Memory B cell (primary cell): ENCODE measurements around the gene PAQR5.

Source experiments
- ATAC-seq: fragments of 150-1000 bp; cut with Tn5 transposase; 2 replicates; pipeline ENCODE4 v1.10.0; 2021; ENCODE audit warnings: low read depth, mild to moderate bottlenecking, moderate library complexity
- DNase-seq, 2 donors: peaks; one replicate each; pipeline ENCODE4 v3.0.0; 2022; ENCODE audit warnings: low spot score in 2 of 2
- H3K27ac Mint-ChIP-seq: one replicate; pipeline ENCODE4 v1.8.0; 2022; ENCODE audit warnings: mild to moderate bottlenecking, moderate library complexity, mixed read lengths
- H3K27me3 Mint-ChIP-seq: one replicate; pipeline ENCODE4 v1.8.0; 2022; ENCODE audit warnings: mixed read lengths
- H3K36me3 Mint-ChIP-seq: one replicate; pipeline ENCODE4 v1.8.0; 2022; ENCODE audit warnings: mild to moderate bottlenecking, mixed read lengths
- H3K4me1 Mint-ChIP-seq: one replicate; pipeline ENCODE4 v1.8.0; 2022; ENCODE audit warnings: mixed read lengths
- H3K4me3 Mint-ChIP-seq: one replicate; pipeline ENCODE4 v1.8.0; 2022; ENCODE audit warnings: mild to moderate bottlenecking, moderate library complexity, mixed read lengths
- H3K9me3 Mint-ChIP-seq: one replicate; pipeline ENCODE4 v1.8.0; 2022; ENCODE audit warnings: mixed read lengths

The PAQR5 gene, protein sequence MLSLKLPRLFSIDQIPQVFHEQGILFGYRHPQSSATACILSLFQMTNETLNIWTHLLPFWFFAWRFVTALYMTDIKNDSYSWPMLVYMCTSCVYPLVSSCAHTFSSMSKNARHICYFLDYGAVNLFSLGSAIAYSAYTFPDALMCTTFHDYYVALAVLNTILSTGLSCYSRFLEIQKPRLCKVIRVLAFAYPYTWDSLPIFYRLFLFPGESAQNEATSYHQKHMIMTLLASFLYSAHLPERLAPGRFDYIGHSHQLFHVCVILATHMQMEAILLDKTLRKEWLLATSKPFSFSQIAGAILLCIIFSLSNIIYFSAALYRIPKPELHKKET

DNA sequence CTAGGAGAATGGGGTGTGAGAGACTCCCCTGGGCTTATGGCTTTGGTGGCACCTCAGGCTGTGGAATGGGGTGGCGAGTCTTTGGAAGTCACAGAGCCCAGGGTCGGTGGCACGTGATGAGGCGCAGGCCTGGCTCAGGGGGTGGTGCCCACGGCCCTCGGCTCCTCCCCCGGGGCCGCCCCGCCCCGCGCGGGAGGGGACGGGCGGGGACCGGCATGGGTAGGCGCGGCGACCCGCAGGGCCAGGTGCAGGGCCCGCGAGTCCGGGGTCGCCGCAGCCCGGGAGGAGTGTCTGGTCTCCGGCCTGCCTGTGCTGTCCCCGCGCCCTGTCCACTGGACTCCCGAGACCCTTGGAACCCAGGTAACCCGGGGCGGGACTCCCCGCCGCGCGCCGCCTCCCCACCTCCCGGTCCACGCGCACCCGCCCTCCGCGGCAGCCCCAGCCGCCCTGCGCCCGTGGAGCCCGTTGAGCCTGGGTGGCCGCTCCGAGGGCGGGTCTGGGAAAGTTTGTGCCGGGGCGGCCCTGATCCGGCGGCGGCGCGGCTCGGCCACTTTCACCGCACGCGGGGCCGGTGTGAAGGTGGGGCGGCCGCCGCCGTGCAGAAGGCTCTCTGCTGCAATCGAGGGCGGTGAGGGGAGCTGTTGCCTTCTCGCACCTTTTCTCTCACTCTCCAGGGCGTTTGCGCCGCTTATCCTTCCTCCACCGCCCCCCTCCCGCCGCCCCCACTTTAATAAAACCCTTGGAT, at the start of gene PAQR5:
Gene PAQR5, plus strand, starts transcription at position 216 of the 745 bp plus-strand sequence. CDS start 61,169 bp downstream, outside the sequence.
- peak within 1 kb of the TSS; percentile 57 for H3K4me3 Mint-ChIP-seq
- no peak within 1 kb of the TSS for H3K27ac Mint-ChIP-seq
- no peaks in the 10 kb centered on the region for H3K36me3 Mint-ChIP-seq
- peak; percentile 37 for ATAC-seq
- peaks cover 2% of the 10 kb centered on the region for H3K9me3 Mint-ChIP-seq
- no peaks in the 10 kb centered on the region for H3K4me1 Mint-ChIP-seq
- no peak for DNase-seq
- H3K27me3 Mint-ChIP-seq, result peaks cover 25% of the 10 kb centered on the region

DNA sequence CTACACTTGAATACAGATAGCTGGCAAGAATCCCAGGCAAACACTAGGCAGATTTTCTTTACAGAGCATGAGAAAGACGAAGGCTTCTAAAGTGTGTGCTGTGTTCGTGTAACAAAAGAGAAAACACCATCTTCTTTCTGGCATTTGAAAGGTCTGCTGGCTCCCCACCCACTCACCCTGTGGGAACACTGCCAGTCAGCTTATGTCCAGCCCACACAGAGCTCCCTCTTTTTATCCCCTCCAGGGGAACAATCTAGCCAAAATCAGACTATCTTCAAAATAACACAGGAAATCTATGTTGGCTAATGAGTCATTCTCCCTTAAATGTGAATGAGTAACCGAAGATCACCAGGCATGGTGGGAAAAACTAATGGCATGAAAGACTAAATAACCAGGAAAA, 45.6 kb upstream of the PAQR5 start:
- Mint-ChIP-seq H3K27ac (no peak overlapping the region), H3K27me3 (no peaks in the 10 kb centered on the region), H3K4me3 (no peak overlapping the region), H3K36me3 (peaks cover 2% of the 10 kb centered on the region), H3K4me1 (no peaks in the 10 kb centered on the region), H3K9me3 (no peaks in the 10 kb centered on the region)
- DNase-seq (no peak), ATAC-seq (no peak)

DNA sequence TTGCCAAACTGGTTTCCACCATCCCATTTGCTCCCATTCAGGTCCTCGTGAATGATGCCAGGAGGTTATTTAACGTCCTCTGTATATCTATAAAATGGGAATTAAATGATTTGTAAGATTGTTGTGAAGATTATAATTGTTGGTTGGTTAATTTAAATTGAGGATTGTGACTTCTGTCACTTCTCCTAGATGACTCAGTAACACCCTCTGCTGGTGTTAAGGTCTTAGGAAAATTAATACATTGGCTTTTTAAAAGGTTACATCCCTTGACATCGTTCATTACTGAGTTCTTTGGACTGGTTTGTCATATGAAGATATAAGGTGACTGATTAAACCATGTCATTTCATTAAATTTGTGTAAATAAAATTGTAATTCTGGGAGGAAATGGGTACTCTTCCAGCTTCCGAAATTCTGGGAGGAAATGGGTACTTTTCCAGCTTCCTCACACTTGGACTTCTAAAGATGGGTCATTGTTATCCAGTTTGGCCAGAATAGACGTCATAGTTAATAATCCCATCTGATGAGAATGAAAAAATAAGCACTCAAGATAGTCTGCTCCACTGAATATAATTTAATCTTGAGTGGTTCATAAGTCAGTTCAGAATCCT, 33.3 kb upstream of the PAQR5 start:
- Mint-ChIP-seq H3K36me3 (peaks cover 5% of the 10 kb centered on the region), H3K4me3 (no peak overlapping the region), H3K4me1 (no peaks in the 10 kb centered on the region), H3K9me3 (no peaks in the 10 kb centered on the region), H3K27me3 (no peaks in the 10 kb centered on the region), H3K27ac (no peak overlapping the region)
- DNase-seq, result no peak
- no peak for ATAC-seq

DNA sequence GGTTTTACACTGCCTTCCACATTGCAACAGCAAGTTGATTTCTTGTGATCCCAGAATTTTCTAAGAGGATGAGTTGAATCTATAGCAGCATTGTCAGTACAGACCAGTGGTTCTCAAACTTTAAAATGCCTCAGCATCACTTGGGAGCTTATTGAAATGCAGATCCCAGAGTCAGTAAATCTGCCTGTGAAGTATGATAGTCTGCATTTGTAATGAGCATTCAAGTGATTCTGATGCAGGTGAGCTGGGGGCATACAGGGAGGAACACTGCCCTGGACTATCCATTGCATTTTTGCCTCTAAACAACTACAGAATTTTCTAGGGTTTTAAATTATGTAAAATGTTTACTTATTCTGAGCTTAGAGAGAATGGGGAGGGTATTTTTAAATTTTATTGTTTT, 27.5 kb upstream of the PAQR5 start:
- Mint-ChIP-seq H3K4me3 (no peak overlapping the region), H3K27me3 (no peaks in the 10 kb centered on the region), H3K27ac (no peak overlapping the region), H3K36me3 (peaks cover 5% of the 10 kb centered on the region), H3K9me3 (no peaks in the 10 kb centered on the region), H3K4me1 (peaks cover 5% of the 10 kb centered on the region)
- ATAC-seq (no peak), DNase-seq (no peak)

DNA sequence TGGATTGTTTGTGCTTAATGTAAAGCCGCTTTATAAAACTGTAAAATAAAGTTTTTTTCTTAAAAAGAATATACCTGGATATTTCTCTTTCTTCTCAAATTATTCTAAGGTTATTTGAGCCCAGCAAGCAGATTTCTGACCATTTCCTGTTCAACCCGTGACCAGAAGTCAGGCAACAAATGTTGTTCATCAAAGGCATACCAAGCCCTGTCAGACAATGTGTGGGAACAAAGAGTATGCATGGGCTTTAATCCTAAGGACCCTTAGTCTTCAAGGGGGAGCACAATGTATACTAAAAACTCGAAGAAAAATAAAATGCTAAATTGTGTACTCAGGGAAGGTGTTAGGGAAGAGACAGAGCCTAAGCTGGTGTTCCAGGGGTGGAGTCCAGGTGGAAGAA, 26.6 kb upstream of the PAQR5 start:
- H3K27ac Mint-ChIP-seq, result no peak overlapping the region
- peaks cover 5% of the 10 kb centered on the region for H3K4me1 Mint-ChIP-seq
- H3K27me3 Mint-ChIP-seq, result peaks cover 2% of the 10 kb centered on the region
- no peak overlapping the region for H3K4me3 Mint-ChIP-seq
- peaks cover 5% of the 10 kb centered on the region for H3K36me3 Mint-ChIP-seq
- H3K9me3 Mint-ChIP-seq, result no peaks in the 10 kb centered on the region
- no peak for ATAC-seq
- DNase-seq, result no peak

DNA sequence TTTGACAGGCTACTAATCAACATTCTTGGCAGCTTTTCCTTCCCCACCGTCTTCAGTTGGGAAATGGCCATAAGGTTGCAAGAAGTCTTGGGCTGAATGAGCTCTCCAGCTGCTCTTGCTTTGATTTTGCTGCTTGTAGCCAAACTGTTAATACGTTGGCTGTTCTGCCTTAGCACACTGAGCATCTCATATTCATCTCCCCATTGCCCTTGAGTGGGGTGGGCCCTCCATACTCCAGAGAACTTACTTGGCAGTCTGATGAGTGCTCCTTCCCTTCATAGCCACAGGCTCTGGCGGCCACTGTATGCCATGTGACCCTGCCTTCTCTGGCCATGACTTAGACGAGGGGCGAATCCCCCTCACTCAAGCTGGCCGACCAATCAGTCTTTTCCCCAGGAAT, 25.8 kb upstream of the PAQR5 start:
- DNase-seq (no peak), ATAC-seq (no peak)
- Mint-ChIP-seq H3K4me3 (no peak overlapping the region), H3K4me1 (peaks cover 5% of the 10 kb centered on the region), H3K27ac (no peak overlapping the region), H3K27me3 (peaks cover 2% of the 10 kb centered on the region), H3K36me3 (peaks cover 5% of the 10 kb centered on the region), H3K9me3 (no peaks in the 10 kb centered on the region)

DNA sequence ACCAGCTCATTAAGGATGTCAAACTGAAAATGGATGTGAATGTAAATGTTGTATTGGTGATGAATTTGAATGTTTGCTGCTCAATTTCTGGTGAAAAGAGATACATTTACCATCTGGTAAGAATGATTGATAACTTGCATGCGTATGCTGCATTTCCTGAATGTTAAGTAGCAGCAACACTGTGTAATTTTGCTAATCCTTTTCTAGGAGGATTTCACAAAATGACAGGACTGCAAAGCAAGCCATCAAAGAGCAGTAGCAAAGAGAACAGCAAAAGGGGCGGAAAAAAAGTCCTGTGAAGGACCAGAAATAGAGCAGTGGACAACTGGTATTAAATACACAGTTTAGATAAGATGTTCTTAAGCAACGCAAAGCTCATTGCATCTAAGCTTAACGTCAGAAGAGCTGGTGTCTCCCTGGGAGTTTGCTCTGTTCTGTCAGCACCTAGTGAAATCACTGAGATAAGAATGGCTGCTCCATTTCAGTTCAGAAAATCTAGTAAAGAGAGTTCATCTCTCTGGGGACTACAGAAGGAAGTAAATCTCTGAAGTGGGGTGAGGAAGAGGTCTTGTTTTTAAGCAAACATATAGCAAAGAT, 23.5 kb upstream of the PAQR5 start:
- no peaks in the 10 kb centered on the region for H3K36me3 Mint-ChIP-seq
- no peak for DNase-seq
- ATAC-seq, result no peak
- H3K27me3 Mint-ChIP-seq, result peaks cover 9% of the 10 kb centered on the region
- no peak overlapping the region for H3K27ac Mint-ChIP-seq
- no peak overlapping the region for H3K4me3 Mint-ChIP-seq
- no peaks in the 10 kb centered on the region for H3K9me3 Mint-ChIP-seq
- peaks cover 5% of the 10 kb centered on the region for H3K4me1 Mint-ChIP-seq

DNA sequence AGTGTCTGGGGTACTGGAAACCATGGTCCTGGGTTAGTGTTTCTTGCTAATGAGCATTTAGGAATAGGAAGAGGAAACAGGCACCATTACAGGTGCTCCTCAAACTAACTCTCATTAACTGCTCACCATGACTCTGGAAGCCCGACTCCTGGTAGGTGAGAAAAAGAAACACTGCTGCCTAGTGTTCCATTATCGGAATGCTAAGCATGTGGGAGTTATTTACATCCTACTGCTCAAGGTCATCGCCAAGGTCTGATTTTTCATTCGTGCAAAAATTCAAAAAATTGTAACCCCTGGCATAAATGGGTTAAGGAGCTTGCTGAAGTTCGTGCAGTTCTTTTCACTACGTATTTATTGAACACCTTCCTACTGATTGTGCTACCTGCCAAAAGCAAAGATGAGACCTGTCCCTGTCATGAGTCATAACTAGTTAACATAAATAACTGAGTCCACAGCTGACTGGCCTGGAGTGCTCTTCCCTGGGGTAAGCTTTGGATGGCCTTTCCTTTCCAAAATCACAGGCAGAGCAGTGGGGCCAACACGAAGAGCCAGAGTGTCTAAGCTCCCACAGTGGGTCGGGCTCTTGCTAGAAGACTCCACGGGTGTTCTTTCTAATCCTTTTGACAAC, 22.7 kb upstream of the PAQR5 start:
- no peaks in the 10 kb centered on the region for H3K36me3 Mint-ChIP-seq
- no peak for DNase-seq
- H3K9me3 Mint-ChIP-seq, result no peaks in the 10 kb centered on the region
- H3K27ac Mint-ChIP-seq, result no peak overlapping the region
- no peak for ATAC-seq
- H3K4me3 Mint-ChIP-seq, result no peak overlapping the region
- peaks cover 5% of the 10 kb centered on the region for H3K4me1 Mint-ChIP-seq
- peaks cover 9% of the 10 kb centered on the region for H3K27me3 Mint-ChIP-seq

DNA sequence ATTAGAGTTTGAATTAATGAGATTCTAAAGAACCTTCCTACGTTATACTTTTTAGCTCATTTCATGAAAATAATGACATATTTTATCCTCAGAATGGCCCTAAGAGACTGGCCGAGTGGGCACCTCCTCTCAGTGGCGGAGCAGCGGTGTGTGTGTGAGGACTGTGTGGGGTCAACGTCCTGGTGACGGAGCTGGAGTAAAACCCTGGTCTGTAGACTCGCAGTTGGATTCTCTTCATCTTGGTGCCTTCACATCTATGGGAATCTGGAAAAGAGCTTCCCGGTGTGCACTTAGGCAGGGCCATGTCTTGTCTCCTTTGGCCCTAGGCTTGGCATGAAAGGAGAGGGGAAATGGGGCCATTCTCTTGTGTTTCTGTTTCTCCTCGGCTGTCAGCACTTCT, 21.4 kb upstream of the PAQR5 start:
- H3K27me3 Mint-ChIP-seq, result peaks cover 13% of the 10 kb centered on the region
- peaks cover 5% of the 10 kb centered on the region for H3K4me1 Mint-ChIP-seq
- H3K27ac Mint-ChIP-seq, result no peak overlapping the region
- ATAC-seq, result no peak
- DNase-seq, result no peak
- no peak overlapping the region for H3K4me3 Mint-ChIP-seq
- no peaks in the 10 kb centered on the region for H3K36me3 Mint-ChIP-seq
- H3K9me3 Mint-ChIP-seq, result no peaks in the 10 kb centered on the region

DNA sequence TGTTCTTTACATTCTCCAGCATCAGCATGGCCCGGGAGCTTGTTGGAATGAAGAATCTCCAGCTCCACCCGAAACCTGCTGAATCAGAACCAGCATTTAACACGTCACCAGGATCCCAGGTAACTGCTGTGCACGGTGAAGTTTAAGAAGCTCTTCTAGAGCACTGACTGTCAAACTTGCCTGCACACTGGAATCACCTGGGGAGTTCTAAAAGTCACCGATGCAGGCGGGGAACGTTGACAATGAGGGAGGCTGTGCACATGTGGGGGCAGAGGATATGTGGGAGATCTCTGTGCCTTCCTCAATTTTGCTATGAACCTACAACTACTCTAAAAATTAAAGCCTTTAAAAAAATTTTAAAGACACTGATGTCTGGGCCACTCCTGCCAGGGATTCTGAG, 19.1 kb upstream of the PAQR5 start:
- Mint-ChIP-seq H3K27ac (no peak overlapping the region), H3K4me3 (no peak overlapping the region), H3K36me3 (no peaks in the 10 kb centered on the region), H3K9me3 (no peaks in the 10 kb centered on the region), H3K27me3 (peaks cover 14% of the 10 kb centered on the region), H3K4me1 (peaks cover 5% of the 10 kb centered on the region)
- ATAC-seq (no peak), DNase-seq (no peak)

DNA sequence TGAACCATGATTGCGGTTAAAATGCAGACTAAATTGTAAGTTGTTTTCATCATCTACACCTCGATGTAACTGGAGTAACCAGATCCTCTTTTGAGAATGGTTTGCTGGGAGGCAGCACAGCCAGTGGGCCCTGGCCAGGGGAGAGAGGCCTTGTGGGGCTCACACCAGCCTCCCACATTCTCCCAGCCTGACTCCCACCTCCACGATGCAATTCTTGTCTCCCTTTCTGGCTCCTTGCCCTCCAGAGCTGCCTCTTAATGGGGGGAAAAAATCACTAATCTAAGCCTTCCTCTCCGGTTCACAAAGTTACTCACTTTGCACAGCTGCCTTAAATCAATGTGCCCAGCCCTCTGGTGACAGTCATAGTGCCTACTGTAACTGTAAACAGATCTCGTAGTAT, 17.9 kb upstream of the PAQR5 start:
- Mint-ChIP-seq H3K27me3 (peaks cover 14% of the 10 kb centered on the region), H3K4me1 (no peaks in the 10 kb centered on the region), H3K36me3 (no peaks in the 10 kb centered on the region), H3K4me3 (no peak overlapping the region), H3K9me3 (no peaks in the 10 kb centered on the region), H3K27ac (no peak overlapping the region)
- DNase-seq (no peak), ATAC-seq (no peak)

DNA sequence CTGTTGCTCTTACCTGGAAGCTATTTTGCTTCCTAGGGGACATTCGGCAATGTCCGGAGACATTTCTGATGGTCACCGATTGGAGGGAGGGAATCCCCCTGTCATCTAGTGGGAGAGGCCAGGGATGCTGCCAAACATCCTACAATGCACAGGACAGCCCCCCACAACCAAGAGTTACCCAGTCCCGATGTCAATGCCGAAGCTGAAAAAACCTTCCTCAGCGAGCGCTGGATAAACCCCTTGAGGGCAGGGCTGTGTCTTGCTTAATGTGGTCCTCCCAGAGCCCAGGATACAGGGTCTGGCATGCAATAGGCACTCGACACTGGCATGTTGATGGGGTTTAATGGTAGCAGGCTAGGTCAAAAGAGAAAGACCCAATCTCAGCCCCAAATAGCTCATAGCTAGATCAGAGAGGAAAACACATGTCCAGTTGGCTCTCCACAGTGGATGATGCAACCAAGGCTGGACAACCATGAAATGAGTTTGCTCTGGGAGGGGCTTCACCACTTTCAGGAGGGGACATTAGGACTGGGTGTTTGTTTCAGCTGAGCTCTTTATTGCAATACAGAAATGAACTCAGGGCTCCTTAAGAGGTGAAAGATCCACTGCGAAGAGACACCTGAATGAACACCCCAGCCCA, 16.5 kb upstream of the PAQR5 start:
- ATAC-seq, result no peak
- Mint-ChIP-seq H3K4me1 (no peaks in the 10 kb centered on the region), H3K36me3 (no peaks in the 10 kb centered on the region), H3K27me3 (peaks cover 12% of the 10 kb centered on the region), H3K27ac (no peak overlapping the region), H3K4me3 (no peak overlapping the region), H3K9me3 (no peaks in the 10 kb centered on the region)
- DNase-seq, result no peak

DNA sequence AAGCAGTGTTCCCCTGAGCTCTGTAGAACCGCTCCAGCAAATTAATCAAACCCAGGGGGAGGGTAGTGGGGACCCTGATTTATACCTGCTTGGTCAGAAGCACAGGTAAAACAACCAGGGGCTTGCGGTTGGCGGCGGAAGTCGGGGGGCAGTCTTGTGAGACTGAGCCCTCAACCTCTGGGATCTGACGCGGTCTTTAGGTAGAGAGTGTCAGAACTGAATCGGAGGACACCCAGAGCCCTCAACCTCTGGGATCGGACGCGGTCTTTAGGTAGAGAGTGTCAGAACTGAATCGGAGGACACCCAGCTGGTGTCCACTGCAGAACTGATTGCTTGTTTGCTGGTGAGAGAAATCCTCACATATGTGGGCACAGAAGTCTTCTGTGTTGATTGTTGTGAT, 12.9 kb upstream of the PAQR5 start:
- Mint-ChIP-seq H3K27me3 (peaks cover 8% of the 10 kb centered on the region), H3K36me3 (no peaks in the 10 kb centered on the region), H3K4me3 (no peak overlapping the region), H3K9me3 (no peaks in the 10 kb centered on the region), H3K4me1 (no peaks in the 10 kb centered on the region), H3K27ac (no peak overlapping the region)
- no peak for ATAC-seq
- DNase-seq, result no peak
